H1 (cell line): ENCODE results near the gene IVL. TPM values are rescaled to one million over a fixed set of nuclear protein-coding genes. Genes with fewer than 3 reads are reported as not detected.

Experiments used
- CTCF ChIA-PET: fragments of 300-600 bp; sonication (Branson Sonifier 250); formaldehyde crosslinking; loops from one replicate; lab custom pipeline; 2021; ENCODE audit not compliant: partially characterized antibody; lab: Charles Lee
- POLR2A ChIA-PET: fragments of 300-600 bp; sonication (Branson Sonifier 250); formaldehyde crosslinking; loops from one replicate; lab custom pipeline; 2021; ENCODE audit warnings: inconsistent platforms; ENCODE audit not compliant: partially characterized antibody; lab: Charles Lee
- DNase-seq, 2 experiments: peaks; one replicate each; pipeline versions ENCODE4 v3.0.0 to v3.0.0-alpha.2; 2010 to 2022; ENCODE audit warnings: low spot score in 2 of 2, low read depth in 1 of 2, mixed read lengths in 1 of 2
- FAIRE-seq: peaks from 2 replicates; lab custom pipeline; 2011; peaks lifted over from hg19 to GRCh38; lab: Jason Lieb, UNC
- H2AFZ ChIP-seq: 2 replicates; pipeline ENCODE4 v1.8.1; 2012; ENCODE audit warnings: low read length, inconsistent platforms
- H2AK5ac ChIP-seq: 2 replicates; pipeline ENCODE4 v1.6.1; 2013; ENCODE audit warnings: low read depth, low read length
- H2BK120ac ChIP-seq: replicated peaks from 2 replicates; pipeline ENCODE3; 2013; ENCODE audit warnings: low read depth, low read length, inconsistent platforms
- H2BK12ac ChIP-seq: 2 replicates; pipeline ENCODE4 v1.6.1; 2013; ENCODE audit warnings: low read depth, low read length
- H2BK15ac ChIP-seq: 2 replicates; pipeline ENCODE4 v1.6.1; 2013; ENCODE audit warnings: low read length
- H2BK20ac ChIP-seq: 2 replicates; pipeline ENCODE4 v1.6.1; 2013; ENCODE audit warnings: low read length
- H2BK5ac ChIP-seq: 2 replicates; pipeline ENCODE4 v1.6.1; 2013; ENCODE audit warnings: low read depth, low read length
- H3K14ac ChIP-seq: 2 replicates; pipeline ENCODE4 v1.6.1; 2013; ENCODE audit warnings: inconsistent platforms; ENCODE audit not compliant: insufficient read length
- H3K18ac ChIP-seq: 2 replicates; pipeline ENCODE4 v1.6.1; 2013; ENCODE audit warnings: low read length; ENCODE audit errors: extremely low read depth
- H3K23ac ChIP-seq: 2 replicates; pipeline ENCODE4 v1.6.1; 2013; ENCODE audit warnings: inconsistent platforms; ENCODE audit not compliant: insufficient read length
- H3K23me2 ChIP-seq: 2 replicates; pipeline ENCODE4 v1.6.1; 2013; ENCODE audit warnings: low read depth, low read length
- H3K27ac ChIP-seq: 2 replicates; pipeline ENCODE4 v1.6.1; 2011; ENCODE audit warnings: low read depth, low read length, inconsistent platforms
- H3K27me3 ChIP-seq, 4 experiments: replicated peaks in 1 of 4; 1 replicate in 1 of 4; 2 replicates in 3 of 4; pipeline versions ENCODE4 v1.6.1 to v1.8.1; 2011 to 2013; ENCODE audit warnings: low read length in 3 of 4, mild to moderate bottlenecking in 3 of 4, inconsistent platforms in 2 of 4, mixed read lengths in 2 of 4, moderate library complexity in 1 of 4; ENCODE audit not compliant: control insufficient read depth in 3 of 4, insufficient read depth in 3 of 4; ENCODE audit errors: extremely low read depth in 1 of 4
- H3K36me3 ChIP-seq, 4 experiments: 2 replicates each; pipeline versions ENCODE4 v1.6.1 to v1.8.1; 2011 to 2013; ENCODE audit warnings: mild to moderate bottlenecking in 4 of 4, low read length in 3 of 4, moderate library complexity in 2 of 4, control low read depth in 1 of 4, inconsistent platforms in 1 of 4; ENCODE audit not compliant: insufficient read depth in 4 of 4, control insufficient read depth in 2 of 4
- H3K4ac ChIP-seq: replicated peaks from 2 replicates; pipeline ENCODE3; 2013; ENCODE audit warnings: low read length, low read depth, mixed read lengths, inconsistent platforms; ENCODE audit not compliant: insufficient read length
- H3K4me1 ChIP-seq, 4 experiments: replicated peaks in 1 of 4; 1 replicate in 1 of 4; 2 replicates in 3 of 4; pipeline versions ENCODE4 v1.6.1 to v1.8.1; 2011 to 2013; ENCODE audit warnings: low read length in 3 of 4, inconsistent platforms in 2 of 4, mixed read lengths in 1 of 4; ENCODE audit not compliant: insufficient read depth in 4 of 4, control insufficient read depth in 3 of 4
- H3K4me2 ChIP-seq, 2 experiments: 2 replicates each; pipeline versions ENCODE4 v1.6.1 to v1.8.1; 2011 to 2013; ENCODE audit warnings: low read depth in 2 of 2, low read length in 2 of 2, control low read depth in 1 of 2, inconsistent platforms in 1 of 2, mild to moderate bottlenecking in 1 of 2; ENCODE audit not compliant: insufficient read depth in 1 of 2
- H3K4me3 ChIP-seq, 4 experiments: fragments of 200-600, 300-600 bp in 1 of 4; sonication (generic), shearing (Covaris generic), sonication (Bioruptor Twin) in 1 of 4; 2 replicates each; pipeline versions ENCODE4 v1.5.1 to v1.8.1; 2011 to 2016; ENCODE audit warnings: low read length in 4 of 4, low read depth in 3 of 4, control low read depth in 2 of 4, inconsistent platforms in 2 of 4, mild to moderate bottlenecking in 2 of 4, mixed read lengths in 1 of 4, moderate library complexity in 1 of 4; ENCODE audit not compliant: insufficient read depth in 2 of 4; ENCODE audit errors: extremely low read depth in 1 of 4
- H3K56ac ChIP-seq: replicated peaks from 2 replicates; pipeline ENCODE3; 2013; ENCODE audit warnings: low read depth, mild to moderate bottlenecking, mixed read lengths, low read length, inconsistent platforms; ENCODE audit not compliant: insufficient read length
- H3K79me1 ChIP-seq: 2 replicates; pipeline ENCODE4 v1.6.1; 2013; ENCODE audit warnings: low read depth, low read length, control low read depth
- H3K79me2 ChIP-seq, 2 experiments: 2 replicates each; pipeline versions ENCODE4 v1.6.1 to v1.8.1; 2012 to 2013; ENCODE audit warnings: low read length in 2 of 2, mild to moderate bottlenecking in 2 of 2, inconsistent platforms in 1 of 2; ENCODE audit not compliant: insufficient read depth in 2 of 2, control insufficient read depth in 1 of 2
- H3K9ac ChIP-seq, 4 experiments: replicated peaks in 1 of 4; 1 replicate in 1 of 4; 2 replicates in 3 of 4; pipeline versions ENCODE4 v1.6.1 to v1.8.1; 2011 to 2013; ENCODE audit warnings: low read depth in 3 of 4, low read length in 3 of 4, control low read depth in 2 of 4, mild to moderate bottlenecking in 2 of 4, moderate library complexity in 2 of 4, inconsistent platforms in 1 of 4; ENCODE audit errors: extremely low read depth in 1 of 4
- H3K9me3 ChIP-seq, 2 experiments: 2 replicates each; pipeline versions ENCODE4 v1.6.1 to v1.8.1; 2012 to 2013; ENCODE audit warnings: mild to moderate bottlenecking in 2 of 2, moderate library complexity in 2 of 2, control low read depth in 1 of 2, inconsistent platforms in 1 of 2, low read depth in 1 of 2, low read length in 1 of 2, mixed read lengths in 1 of 2; ENCODE audit not compliant: insufficient read depth in 2 of 2
- H4K20me1 ChIP-seq, 2 experiments: replicated peaks in 1 of 2; 2 replicates each; pipeline versions ENCODE3 to v1.8.1; 2011 to 2013; ENCODE audit warnings: inconsistent platforms in 2 of 2, low read length in 2 of 2, mild to moderate bottlenecking in 1 of 2; ENCODE audit not compliant: insufficient read depth in 2 of 2, control insufficient read depth in 1 of 2
- H4K5ac ChIP-seq: 2 replicates; pipeline ENCODE4 v1.6.1; 2013; ENCODE audit warnings: low read length, low read depth, mixed read lengths, inconsistent platforms; ENCODE audit not compliant: insufficient read length
- H4K8ac ChIP-seq: 2 replicates; pipeline ENCODE4 v1.8.0; 2013; ENCODE audit warnings: mild to moderate bottlenecking, moderate library complexity, low read length, inconsistent platforms; ENCODE audit not compliant: insufficient read depth; ENCODE audit errors: extremely low read depth
- H4K91ac ChIP-seq: replicated peaks from 2 replicates; pipeline ENCODE3; 2013; ENCODE audit warnings: low read length, mixed read lengths, inconsistent platforms; ENCODE audit not compliant: insufficient read length
- CBX8 ChIP-seq: fragments of 300-800, 300-1000 bp; sonication (generic); IDR thresholded peaks from 2 replicates; pipeline ENCODE4 v1.7.1; 2016; ENCODE audit warnings: low read depth, low read length, borderline replicate concordance
- CREB1 ChIP-seq: IDR thresholded peaks from 2 replicates; pipeline ENCODE4 v1.6.1; 2012; ENCODE audit warnings: inconsistent platforms
- CTCF ChIP-seq, 3 experiments: IDR thresholded peaks; 1 replicate in 2 of 3; 2 replicates in 1 of 3; pipeline versions ENCODE4 v1.5.1 to v1.6.1; 2011; ENCODE audit warnings: low read length in 3 of 3, mild to moderate bottlenecking in 3 of 3, inconsistent platforms in 2 of 3, low read depth in 1 of 3, moderate library complexity in 1 of 3; ENCODE audit not compliant: insufficient read depth in 1 of 3; ENCODE audit errors: control extremely low read depth in 1 of 3
- RBBP5 ChIP-seq: IDR thresholded peaks from 2 replicates; pipeline ENCODE4 v1.7.1; 2012; ENCODE audit warnings: low read depth, mild to moderate bottlenecking, inconsistent platforms, low read length, moderate library complexity, borderline replicate concordance
- SUZ12 ChIP-seq: fragments of 200-600 bp; sonication (generic); IDR thresholded peaks from 2 replicates; pipeline ENCODE4 v1.6.1; 2012; ENCODE audit warnings: mild to moderate bottlenecking, inconsistent platforms, low read length, moderate library complexity, mixed read lengths
- USF2 ChIP-seq: IDR thresholded peaks from 2 replicates; pipeline ENCODE4 v1.6.1; 2011; ENCODE audit warnings: low read length, improper control_type of control experiment
- WGBS, 2 experiments: shearing (Covaris generic) in 1 of 2; methylation state at CpG; one replicate each; pipeline versions ENCODE4 v1.1.6 to v1.1.7; 2013 to 2015; ENCODE audit warnings: low lambda C conversion rate in 2 of 2, mixed read lengths in 2 of 2, inconsistent platforms in 1 of 2, low coverage in 1 of 2, missing lambda C conversion rate in 1 of 2; ENCODE audit not compliant: insufficient replicate concordance in 2 of 2, insufficient coverage in 1 of 2, insufficient read length in 1 of 2; ENCODE audit errors: extremely low coverage in 1 of 2, missing lambda C conversion rate in 1 of 2; 5-methylcytosine and 5-hydroxymethylcytosine counted together
- polyA plus RNA-seq, 7 experiments: library from polyadenylated mRNA; depleted of rRNA in 3 of 7; stranded (reverse) in 5 of 7; unstranded in 2 of 7; fragments of >200 nt in 5 of 7; fragments of 200-250 nt in 2 of 7; gene quantifications; 1 replicate in 5 of 7; 2 replicates in 1 of 7; 4 replicates in 1 of 7; pipeline versions ENCODE4 v1.2.1 to v1.2.3, GENCODE V29; 2011 to 2013; ENCODE audit warnings: missing spikeins in 2 of 7, mixed read lengths in 2 of 7
- total RNA-seq: library from RNA; stranded (reverse); fragmentation: NEBNext Ultra II Directional; extraction: Animal tissue kit (Norgen Biotek cat#: 25700); gene quantifications from 2 replicates; pipeline ENCODE4 v1.2.1, GENCODE V29; 2021

The IVL gene
- total and polyA plus RNA-seq, 2 of the 8 experiments (the other 6 are each of a cell fraction or from before 2014, with no cell fraction given): not detected

- no peak for FAIRE-seq
- H3K4me2 ChIP-seq: no peak overlapping the region
Measured at GRCh38 chr1:152880316-152880715, 28.0 kb upstream of the IVL start.

More at GRCh38 chr1:152880316-152880715, 28.0 kb upstream of the IVL start:
- DNase-seq: no peak
- Histone ChIP-seq H4K91ac (no peak overlapping the region), H2BK5ac (no peak overlapping the region), H3K4me3 (no peak overlapping the region), H3K14ac (no peak overlapping the region), H3K27ac (no peak overlapping the region), H2BK120ac (no peak overlapping the region), H3K4me1 (no peaks in the 10 kb centered on the region), H4K5ac (no peak overlapping the region), H3K27me3 (no peaks in the 10 kb centered on the region), H3K23me2 (no peaks in the 10 kb centered on the region), H2AK5ac (no peak overlapping the region), H4K8ac (no peak overlapping the region; the same call in 1 of the 2 replicates), H2BK12ac (no peak overlapping the region), H3K18ac (no peak overlapping the region), H2AFZ (no peak overlapping the region), H3K56ac (no peak overlapping the region), H3K79me1 (no peaks in the 10 kb centered on the region), H3K36me3 (no peaks in the 10 kb centered on the region), H2BK20ac (no peak overlapping the region), H3K4ac (no peak overlapping the region), H3K23ac (no peak overlapping the region), H3K79me2 (no peaks in the 10 kb centered on the region), H4K20me1 (no peaks in the 10 kb centered on the region), H2BK15ac (no peak overlapping the region), H3K9me3 (peaks cover 3% of the 10 kb centered on the region in 2 experiments; a peak in 1 of 4 replicates), H3K9ac (no peak overlapping the region)
- no peak for TF ChIP-seq SUZ12
- no peak for TF ChIP-seq CTCF (IDR thresholded peaks at IDR 0.05; ENCODE audit: control extremely low read depth in 1 of 3, insufficient read depth in 1 of 3, low read depth in 1 of 3, low read length in 3 of 3)
- TF ChIP-seq RBBP5: no peak
- TF ChIP-seq CBX8: no peak
- no peak for TF ChIP-seq USF2
- TF ChIP-seq CREB1: no peak
- CTCF ChIA-PET: no interaction called here
- WGBS, 2 experiments: 93% methylated on average over 4 of the region's 4 CpGs; no CpG with 5 or more reads in 1 of the 2 experiments
- POLR2A ChIA-PET: no interaction called here
